H1 (cell line): ENCODE results near the gene TMPRSS13. TPM values are rescaled to one million over a fixed set of nuclear protein-coding genes. Genes with fewer than 3 reads are reported as not detected.

ENCODE experiments used
- RXRA ChIP-seq: IDR thresholded peaks from 2 replicates; pipeline ENCODE4 v1.6.1; 2011; ENCODE audit warnings: low read depth, mild to moderate bottlenecking, low read length, moderate library complexity; ENCODE audit not compliant: insufficient read depth
- SIN3A ChIP-seq, 2 experiments: IDR thresholded peaks in 1 of 2; conservative IDR thresholded peaks in 1 of 2; 2 replicates each; pipeline ENCODE4 v1.6.1; 2011 to 2012; ENCODE audit warnings: low read length in 2 of 2, improper control_type of control experiment in 1 of 2, low read depth in 1 of 2, mild to moderate bottlenecking in 1 of 2
- polyA plus RNA-seq, 7 experiments: library from polyadenylated mRNA; depleted of rRNA in 3 of 7; stranded (reverse) in 5 of 7; unstranded in 2 of 7; fragments of >200 nt in 5 of 7; fragments of 200-250 nt in 2 of 7; gene quantifications; 1 replicate in 5 of 7; 2 replicates in 1 of 7; 4 replicates in 1 of 7; pipeline versions ENCODE4 v1.2.1 to v1.2.3, GENCODE V29; 2011 to 2013; ENCODE audit warnings: missing spikeins in 2 of 7, mixed read lengths in 2 of 7
- total RNA-seq: library from RNA; stranded (reverse); fragmentation: NEBNext Ultra II Directional; extraction: Animal tissue kit (Norgen Biotek cat#: 25700); gene quantifications from 2 replicates; pipeline ENCODE4 v1.2.1, GENCODE V29; 2021
- TF ChIP-seq, protein P1 (sequence below): fragments of 300-600 bp; sonication (generic); IDR thresholded peaks from 2 replicates; pipeline ENCODE4 v1.7.1; 2012; ENCODE audit warnings: low read length, moderate library complexity, mild to moderate bottlenecking, inconsistent platforms; ENCODE audit not compliant: insufficient replicate concordance

The TMPRSS13 gene
- total and polyA plus RNA-seq, 2 of the 8 experiments (the other 6 are each of a cell fraction or from before 2014, with no cell fraction given), result 0.61 to 0.79 TPM

GRCh38 chr11:117917591-117918151, 11.5 kb downstream of the TMPRSS13 start (continued):
- TF ChIP-seq, protein P1, sequence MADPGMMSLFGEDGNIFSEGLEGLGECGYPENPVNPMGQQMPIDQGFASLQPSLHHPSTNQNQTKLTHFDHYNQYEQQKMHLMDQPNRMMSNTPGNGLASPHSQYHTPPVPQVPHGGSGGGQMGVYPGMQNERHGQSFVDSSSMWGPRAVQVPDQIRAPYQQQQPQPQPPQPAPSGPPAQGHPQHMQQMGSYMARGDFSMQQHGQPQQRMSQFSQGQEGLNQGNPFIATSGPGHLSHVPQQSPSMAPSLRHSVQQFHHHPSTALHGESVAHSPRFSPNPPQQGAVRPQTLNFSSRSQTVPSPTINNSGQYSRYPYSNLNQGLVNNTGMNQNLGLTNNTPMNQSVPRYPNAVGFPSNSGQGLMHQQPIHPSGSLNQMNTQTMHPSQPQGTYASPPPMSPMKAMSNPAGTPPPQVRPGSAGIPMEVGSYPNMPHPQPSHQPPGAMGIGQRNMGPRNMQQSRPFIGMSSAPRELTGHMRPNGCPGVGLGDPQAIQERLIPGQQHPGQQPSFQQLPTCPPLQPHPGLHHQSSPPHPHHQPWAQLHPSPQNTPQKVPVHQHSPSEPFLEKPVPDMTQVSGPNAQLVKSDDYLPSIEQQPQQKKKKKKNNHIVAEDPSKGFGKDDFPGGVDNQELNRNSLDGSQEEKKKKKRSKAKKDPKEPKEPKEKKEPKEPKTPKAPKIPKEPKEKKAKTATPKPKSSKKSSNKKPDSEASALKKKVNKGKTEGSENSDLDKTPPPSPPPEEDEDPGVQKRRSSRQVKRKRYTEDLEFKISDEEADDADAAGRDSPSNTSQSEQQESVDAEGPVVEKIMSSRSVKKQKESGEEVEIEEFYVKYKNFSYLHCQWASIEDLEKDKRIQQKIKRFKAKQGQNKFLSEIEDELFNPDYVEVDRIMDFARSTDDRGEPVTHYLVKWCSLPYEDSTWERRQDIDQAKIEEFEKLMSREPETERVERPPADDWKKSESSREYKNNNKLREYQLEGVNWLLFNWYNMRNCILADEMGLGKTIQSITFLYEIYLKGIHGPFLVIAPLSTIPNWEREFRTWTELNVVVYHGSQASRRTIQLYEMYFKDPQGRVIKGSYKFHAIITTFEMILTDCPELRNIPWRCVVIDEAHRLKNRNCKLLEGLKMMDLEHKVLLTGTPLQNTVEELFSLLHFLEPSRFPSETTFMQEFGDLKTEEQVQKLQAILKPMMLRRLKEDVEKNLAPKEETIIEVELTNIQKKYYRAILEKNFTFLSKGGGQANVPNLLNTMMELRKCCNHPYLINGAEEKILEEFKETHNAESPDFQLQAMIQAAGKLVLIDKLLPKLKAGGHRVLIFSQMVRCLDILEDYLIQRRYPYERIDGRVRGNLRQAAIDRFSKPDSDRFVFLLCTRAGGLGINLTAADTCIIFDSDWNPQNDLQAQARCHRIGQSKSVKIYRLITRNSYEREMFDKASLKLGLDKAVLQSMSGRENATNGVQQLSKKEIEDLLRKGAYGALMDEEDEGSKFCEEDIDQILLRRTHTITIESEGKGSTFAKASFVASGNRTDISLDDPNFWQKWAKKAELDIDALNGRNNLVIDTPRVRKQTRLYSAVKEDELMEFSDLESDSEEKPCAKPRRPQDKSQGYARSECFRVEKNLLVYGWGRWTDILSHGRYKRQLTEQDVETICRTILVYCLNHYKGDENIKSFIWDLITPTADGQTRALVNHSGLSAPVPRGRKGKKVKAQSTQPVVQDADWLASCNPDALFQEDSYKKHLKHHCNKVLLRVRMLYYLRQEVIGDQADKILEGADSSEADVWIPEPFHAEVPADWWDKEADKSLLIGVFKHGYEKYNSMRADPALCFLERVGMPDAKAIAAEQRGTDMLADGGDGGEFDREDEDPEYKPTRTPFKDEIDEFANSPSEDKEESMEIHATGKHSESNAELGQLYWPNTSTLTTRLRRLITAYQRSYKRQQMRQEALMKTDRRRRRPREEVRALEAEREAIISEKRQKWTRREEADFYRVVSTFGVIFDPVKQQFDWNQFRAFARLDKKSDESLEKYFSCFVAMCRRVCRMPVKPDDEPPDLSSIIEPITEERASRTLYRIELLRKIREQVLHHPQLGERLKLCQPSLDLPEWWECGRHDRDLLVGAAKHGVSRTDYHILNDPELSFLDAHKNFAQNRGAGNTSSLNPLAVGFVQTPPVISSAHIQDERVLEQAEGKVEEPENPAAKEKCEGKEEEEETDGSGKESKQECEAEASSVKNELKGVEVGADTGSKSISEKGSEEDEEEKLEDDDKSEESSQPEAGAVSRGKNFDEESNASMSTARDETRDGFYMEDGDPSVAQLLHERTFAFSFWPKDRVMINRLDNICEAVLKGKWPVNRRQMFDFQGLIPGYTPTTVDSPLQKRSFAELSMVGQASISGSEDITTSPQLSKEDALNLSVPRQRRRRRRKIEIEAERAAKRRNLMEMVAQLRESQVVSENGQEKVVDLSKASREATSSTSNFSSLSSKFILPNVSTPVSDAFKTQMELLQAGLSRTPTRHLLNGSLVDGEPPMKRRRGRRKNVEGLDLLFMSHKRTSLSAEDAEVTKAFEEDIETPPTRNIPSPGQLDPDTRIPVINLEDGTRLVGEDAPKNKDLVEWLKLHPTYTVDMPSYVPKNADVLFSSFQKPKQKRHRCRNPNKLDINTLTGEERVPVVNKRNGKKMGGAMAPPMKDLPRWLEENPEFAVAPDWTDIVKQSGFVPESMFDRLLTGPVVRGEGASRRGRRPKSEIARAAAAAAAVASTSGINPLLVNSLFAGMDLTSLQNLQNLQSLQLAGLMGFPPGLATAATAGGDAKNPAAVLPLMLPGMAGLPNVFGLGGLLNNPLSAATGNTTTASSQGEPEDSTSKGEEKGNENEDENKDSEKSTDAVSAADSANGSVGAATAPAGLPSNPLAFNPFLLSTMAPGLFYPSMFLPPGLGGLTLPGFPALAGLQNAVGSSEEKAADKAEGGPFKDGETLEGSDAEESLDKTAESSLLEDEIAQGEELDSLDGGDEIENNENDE, result no peak
- TF ChIP-seq SIN3A (conservative IDR thresholded peaks at IDR 0.05 in 1 of 2, IDR thresholded peaks at IDR 0.05 in 1 of 2; ENCODE audit: low read depth in 1 of 2, low read length in 2 of 2) (no peak), RXRA (no peak)
